NCI-H2081 treated with DMSO at 0.1 percent for 48 hours (cell line): ENCODE measurements around the gene SUMF1.

Experiments
- DNase-seq: peaks from one replicate; lab custom pipeline; 2025; lab: John Stamatoyannopoulos, UW

Gene SUMF1

GRCh38 chr3:4411833-4412232, 55.2 kb downstream of the SUMF1 start:
- no peak for DNase-seq

- DNase-seq = no peak
These were observed 55.8 kb downstream of the SUMF1 start for GRCh38 chr3:4411236-4411635.

GRCh38 chr3:4410606-4411005, 56.5 kb downstream of the SUMF1 start:
- no peak for DNase-seq

- no peak for DNase-seq
These were observed 57.0 kb downstream of the SUMF1 start for GRCh38 chr3:4409971-4410573.

GRCh38 chr3:4409415-4409814, 57.7 kb downstream of the SUMF1 start:
- DNase-seq = no peak

GRCh38 chr3:4408958-4409357, 58.1 kb downstream of the SUMF1 start:
- DNase-seq = no peak

GRCh38 chr3:4407941-4408340, 59.1 kb downstream of the SUMF1 start:
- no peak for DNase-seq

- no peak for DNase-seq
These were observed 60.1 kb downstream of the SUMF1 start for GRCh38 chr3:4406746-4407568.

GRCh38 chr3:4404881-4405280, 62.2 kb downstream of the SUMF1 start:
- DNase-seq = no peak

- no peak for DNase-seq
These were observed 65.6 kb downstream of the SUMF1 start for GRCh38 chr3:4401441-4401840.

GRCh38 chr3:4399476-4399875, 67.6 kb downstream of the SUMF1 start:
- DNase-seq = no peak

GRCh38 chr3:4398941-4399245, 68.2 kb downstream of the SUMF1 start:
- DNase-seq = no peak

GRCh38 chr3:4398120-4398940, 68.7 kb downstream of the SUMF1 start:
- DNase-seq = no peak

- no peak for DNase-seq
These were observed 69.6 kb downstream of the SUMF1 start for GRCh38 chr3:4397466-4397865.

- no peak for DNase-seq
These were observed 70.5 kb downstream of the SUMF1 start for GRCh38 chr3:4396542-4396941.

- DNase-seq = no peak
These were observed 71.1 kb downstream of the SUMF1 start for GRCh38 chr3:4396006-4396405.

- no peak for DNase-seq
These were observed 71.6 kb downstream of the SUMF1 start for GRCh38 chr3:4395448-4395847.

GRCh38 chr3:4394567-4394966, 72.5 kb downstream of the SUMF1 start:
- DNase-seq = no peak

- DNase-seq = no peak
These were observed 73.0 kb downstream of the SUMF1 start for GRCh38 chr3:4394048-4394447.

- DNase-seq = no peak
These were observed 74.1 kb downstream of the SUMF1 start for GRCh38 chr3:4392992-4393391.

- DNase-seq = no peak
These were observed 79.6 kb downstream of the SUMF1 start for GRCh38 chr3:4387210-4388204.

GRCh38 chr3:4385201-4385600, 81.9 kb downstream of the SUMF1 start:
- DNase-seq = no peak
